ENCODE results near the gene MAD2L1. TPM values are rescaled to one million over a fixed set of nuclear protein-coding genes. Genes with fewer than 3 reads are reported as not detected.
"Not testable (repeated sequence)": the region's sequence is repeated elsewhere in the genome, so short reads cannot be mapped to it uniquely, and the experiment has no call there.

Gene MAD2L1
- total RNA-seq, 2 experiments from 2014 or later = 99.6 TPM

DNA sequence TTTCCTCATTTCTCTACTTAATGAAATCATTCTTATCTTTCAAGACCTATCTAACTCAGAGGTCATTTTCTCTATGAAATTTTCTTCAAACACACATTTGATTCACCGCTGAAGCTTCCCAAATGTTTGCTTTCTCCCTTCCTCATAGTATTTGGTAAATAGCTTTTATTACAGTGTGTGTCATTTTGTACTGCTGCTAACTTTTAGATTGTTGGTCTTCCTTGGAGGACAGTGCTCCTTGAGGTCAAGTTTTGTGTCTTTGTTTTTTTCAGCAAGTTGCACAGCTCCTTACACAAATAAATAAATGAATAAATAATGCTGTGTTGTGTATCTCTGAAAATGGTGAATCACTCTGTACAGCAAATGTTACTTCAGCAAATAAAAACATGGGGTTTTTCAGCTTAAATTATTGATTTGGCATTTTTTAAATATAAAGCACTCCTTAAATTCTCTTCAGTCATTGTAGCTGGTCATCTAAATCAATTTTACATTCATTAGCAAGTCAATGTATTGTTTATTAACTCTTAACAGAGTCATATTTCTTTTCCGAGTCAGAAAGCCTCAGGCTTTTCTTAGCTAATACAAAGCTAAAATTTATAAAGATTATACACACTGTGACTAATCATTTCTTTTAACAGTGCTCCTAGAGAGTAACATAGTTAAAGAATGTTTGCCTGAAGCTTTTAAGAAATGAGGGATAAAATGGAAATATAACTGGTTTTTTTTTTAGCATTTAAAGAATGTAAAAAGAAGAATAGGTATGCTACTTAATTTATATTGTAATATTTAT lies 30.1 kb upstream of the MAD2L1 start:
- no peak for DNase-seq
- no peak for ATAC-seq
- POLR2A ChIA-PET = no interaction called here
- H3K9me3 Mint-ChIP-seq = no peaks in the 10 kb centered on the region
- no peaks in the 10 kb centered on the region for H3K36me3 Mint-ChIP-seq (ENCODE audit: low read depth)
- TF ChIP-seq CTCF (IDR thresholded peaks at IDR 0.05) = no peak
- no peak overlapping the region for H3K27ac Mint-ChIP-seq
- H3K27me3 Mint-ChIP-seq = peaks cover 8% of the 10 kb centered on the region
- H3K4me1 Mint-ChIP-seq (ENCODE audit: low read depth) = no peaks in the 10 kb centered on the region
- no peak overlapping the region for H3K4me3 Mint-ChIP-seq
- CTCF ChIA-PET = interaction anchor here (0.8 to 1.6 kb wide), 3 partner anchors 46 to 272 kb away, joined by 3 to 4 read pairs (median 3); no protein-coding TSS in a partner anchor
- intact Hi-C loops (cut with micrococcal nuclease) = no loop called here

- no peaks in the 10 kb centered on the region for H3K36me3 Mint-ChIP-seq (ENCODE audit: low read depth)
Observed at GRCh38 chr4:120088507-120088906, 21.9 kb upstream of the MAD2L1 start.

GRCh38 chr4:120088066-120088465 lies 21.4 kb upstream of the MAD2L1 start:
- H3K4me3 Mint-ChIP-seq; ATAC-seq; H3K4me1 Mint-ChIP-seq (ENCODE audit: low read depth); POLR2A ChIA-PET; H3K9me3 Mint-ChIP-seq; H3K27ac Mint-ChIP-seq; DNase-seq; H3K27me3 Mint-ChIP-seq; H3K36me3 Mint-ChIP-seq (ENCODE audit: low read depth); intact Hi-C loops (cut with micrococcal nuclease); CTCF ChIA-PET: not testable (repeated sequence)

More at GRCh38 chr4:120088507-120088906, 21.9 kb upstream of the MAD2L1 start:
- H3K27ac Mint-ChIP-seq = no peak overlapping the region
- H3K4me1 Mint-ChIP-seq (ENCODE audit: low read depth) = no peaks in the 10 kb centered on the region
- ChIA-PET POLR2A (no interaction called here), CTCF (no interaction called here)
- peaks cover 5% of the 10 kb centered on the region for H3K27me3 Mint-ChIP-seq
- ATAC-seq (no peak), DNase-seq (no peak)
- H3K9me3 Mint-ChIP-seq = peaks cover 7% of the 10 kb centered on the region
- H3K4me3 Mint-ChIP-seq = no peak overlapping the region
- no peak for TF ChIP-seq CTCF (IDR thresholded peaks at IDR 0.05)
- intact Hi-C loops (cut with micrococcal nuclease) = no loop called here

GRCh38 chr4:120085705-120086104 lies 19.1 kb upstream of the MAD2L1 start:
- H3K9me3 Mint-ChIP-seq = peaks cover 7% of the 10 kb centered on the region
- no peaks in the 10 kb centered on the region for H3K4me1 Mint-ChIP-seq (ENCODE audit: low read depth)
- H3K4me3 Mint-ChIP-seq = no peak overlapping the region
- ChIA-PET POLR2A (no interaction called here), CTCF (interaction anchor here (1.2 kb wide), 1 partner anchor 12 kb away, joined by 3 read pairs; no protein-coding TSS in a partner anchor)
- TF ChIP-seq CTCF (IDR thresholded peaks at IDR 0.05) = no peak
- DNase-seq (no peak), ATAC-seq (peak; percentile 47)
- H3K27me3 Mint-ChIP-seq = peaks cover 5% of the 10 kb centered on the region
- H3K36me3 Mint-ChIP-seq (ENCODE audit: low read depth) = no peaks in the 10 kb centered on the region
- no peak overlapping the region for H3K27ac Mint-ChIP-seq
- intact Hi-C loops (cut with micrococcal nuclease) = no loop called here

DNA sequence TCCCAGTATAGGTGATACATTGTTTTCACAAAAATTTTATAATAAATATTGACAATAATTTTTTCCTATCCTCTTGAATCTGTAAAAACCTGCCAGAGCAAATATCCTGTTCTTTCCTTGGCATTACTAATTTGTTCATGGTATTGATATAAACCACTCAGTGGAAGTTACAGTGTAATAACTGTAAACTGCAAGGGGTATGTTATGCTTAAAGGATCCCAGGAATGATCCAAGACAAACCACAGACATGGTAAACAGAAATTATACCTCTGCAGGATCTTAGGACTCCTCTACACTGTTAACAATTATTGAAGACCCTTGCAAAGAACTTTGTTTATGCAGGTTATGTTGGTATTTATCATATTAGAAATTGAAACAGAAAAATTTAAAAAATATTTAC lies 17.7 kb upstream of the MAD2L1 start:
- no peaks in the 10 kb centered on the region for H3K36me3 Mint-ChIP-seq (ENCODE audit: low read depth)
- no peak for TF ChIP-seq CTCF (IDR thresholded peaks at IDR 0.05)

More for the DNA sequence above, 17.7 kb upstream of the MAD2L1 start:
- Mint-ChIP-seq H3K4me3 (no peak overlapping the region), H3K9me3 (peaks cover 7% of the 10 kb centered on the region), H3K4me1 (ENCODE audit: low read depth) (no peaks in the 10 kb centered on the region), H3K27me3 (peaks cover 5% of the 10 kb centered on the region), H3K27ac (no peak overlapping the region)
- ATAC-seq = no peak
- intact Hi-C loops (cut with micrococcal nuclease) = no loop called here
- POLR2A ChIA-PET = no interaction called here
- no peak for DNase-seq
- CTCF ChIA-PET = no interaction called here
